SU-DHL-6 (cell line): Measurements from ENCODE around the gene CEP72.

ENCODE experiments used
- H2AFZ ChIP-seq: fragments of 200-600 bp; sonication (generic); 2 replicates; pipeline ENCODE4 v1.6.1; 2014; ENCODE audit warnings: low read depth, mild to moderate bottlenecking, moderate library complexity, mixed read lengths, antibody characterized with exemption, low read length; ENCODE audit not compliant: severe bottlenecking
- H3F3A ChIP-seq: fragments of 200-600 bp; shearing (Covaris generic); 2 replicates; pipeline ENCODE4 v1.6.0; 2016; ENCODE audit warnings: antibody characterized with exemption, mild to moderate bottlenecking; ENCODE audit not compliant: insufficient read depth
- H3K27ac ChIP-seq: fragments of 200-600 bp; sonication (generic); 2 replicates; pipeline ENCODE4 v1.5.1; 2016; ENCODE audit warnings: low read depth, mild to moderate bottlenecking, low read length, moderate library complexity, mixed read lengths
- H3K27me3 ChIP-seq: fragments of 200-600 bp; sonication (generic), shearing (Covaris generic); 2 replicates; pipeline ENCODE4 v1.6.0; 2014; ENCODE audit warnings: mild to moderate bottlenecking, low read length
- H3K36me3 ChIP-seq: fragments of 200-600 bp; sonication (generic); 2 replicates; pipeline ENCODE4 v1.6.1; 2014; ENCODE audit warnings: mild to moderate bottlenecking, low read length, mixed read lengths
- H3K4me2 ChIP-seq: fragments of 300-600, 200-600 bp; shearing (Covaris generic), sonication (generic); 2 replicates; pipeline ENCODE4 v1.6.0; 2014; ENCODE audit warnings: low read length, low read depth, mild to moderate bottlenecking; ENCODE audit not compliant: poor library complexity, severe bottlenecking
- H3K4me3 ChIP-seq: fragments of 200-600 bp; sonication (generic); 2 replicates; pipeline ENCODE4 v1.5.1; 2014; ENCODE audit warnings: antibody characterized with exemption, low read length, mild to moderate bottlenecking, mixed read lengths; ENCODE audit not compliant: insufficient read depth, poor library complexity, severe bottlenecking
- H3K79me2 ChIP-seq: fragments of 200-600 bp; sonication (generic); 2 replicates; pipeline ENCODE4 v1.6.1; 2014; ENCODE audit warnings: mild to moderate bottlenecking, low read length, moderate library complexity; ENCODE audit not compliant: insufficient read depth
- H3K9ac ChIP-seq: fragments of 200-600 bp; sonication (generic); 2 replicates; pipeline ENCODE4 v1.7.0; 2014; ENCODE audit warnings: mild to moderate bottlenecking, low read length
- H3K9me2 ChIP-seq: fragments of 200-600 bp; sonication (generic); replicated peaks from 2 replicates; pipeline ENCODE4 v1.6.1; 2014; ENCODE audit warnings: low read length; ENCODE audit not compliant: insufficient read depth
- H3K9me3 ChIP-seq: fragments of 200-600 bp; sonication (generic); 2 replicates; pipeline ENCODE4 v1.6.1; 2014; ENCODE audit warnings: low read length, mixed read lengths; ENCODE audit not compliant: insufficient read depth
- H4K20me1 ChIP-seq: fragments of 200-600 bp; sonication (generic); 2 replicates; pipeline ENCODE4 v1.6.1; 2014; ENCODE audit warnings: low read depth, mild to moderate bottlenecking, antibody characterized with exemption, low read length, moderate library complexity, mixed read lengths
- EZH2phosphoT487 ChIP-seq: fragments of 200-600 bp; sonication (generic), shearing (Covaris generic); conservative IDR thresholded peaks from 2 replicates; pipeline ENCODE4 v1.6.1; 2018; ENCODE audit warnings: mild to moderate bottlenecking, antibody characterized with exemption, low read length, moderate library complexity, mixed read lengths
- TF ChIP-seq, protein P1 (sequence below): fragments of 200-600 bp; sonication (generic); IDR thresholded peaks from one replicate; pipeline ENCODE4 v1.5.1; 2017; ENCODE audit warnings: antibody characterized with exemption, mild to moderate bottlenecking, low read length, moderate library complexity; ENCODE audit not compliant: insufficient read depth, poor library complexity, severe bottlenecking

CEP72 gene

DNA sequence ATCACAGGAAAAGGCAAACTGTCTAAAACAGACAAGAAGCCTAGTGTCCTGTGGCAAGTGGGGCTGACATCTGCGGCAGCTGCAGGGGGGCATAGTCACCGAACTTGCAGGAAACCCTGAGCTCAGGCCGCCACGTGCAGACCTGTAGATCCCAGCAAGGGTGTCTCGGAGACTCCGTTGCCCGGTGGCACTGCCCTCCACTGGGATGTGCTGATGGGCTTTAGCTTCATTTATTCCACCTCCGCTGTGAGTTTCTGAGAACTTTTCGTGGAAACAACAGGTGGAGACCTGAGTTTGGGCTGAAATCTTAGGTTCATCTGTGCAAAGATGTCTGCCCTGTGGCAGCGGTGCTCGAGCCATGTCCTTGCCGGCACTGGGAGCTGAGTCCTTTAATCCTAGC, 22.1 kb downstream of the CEP72 start:
- TF ChIP-seq, protein P1, sequence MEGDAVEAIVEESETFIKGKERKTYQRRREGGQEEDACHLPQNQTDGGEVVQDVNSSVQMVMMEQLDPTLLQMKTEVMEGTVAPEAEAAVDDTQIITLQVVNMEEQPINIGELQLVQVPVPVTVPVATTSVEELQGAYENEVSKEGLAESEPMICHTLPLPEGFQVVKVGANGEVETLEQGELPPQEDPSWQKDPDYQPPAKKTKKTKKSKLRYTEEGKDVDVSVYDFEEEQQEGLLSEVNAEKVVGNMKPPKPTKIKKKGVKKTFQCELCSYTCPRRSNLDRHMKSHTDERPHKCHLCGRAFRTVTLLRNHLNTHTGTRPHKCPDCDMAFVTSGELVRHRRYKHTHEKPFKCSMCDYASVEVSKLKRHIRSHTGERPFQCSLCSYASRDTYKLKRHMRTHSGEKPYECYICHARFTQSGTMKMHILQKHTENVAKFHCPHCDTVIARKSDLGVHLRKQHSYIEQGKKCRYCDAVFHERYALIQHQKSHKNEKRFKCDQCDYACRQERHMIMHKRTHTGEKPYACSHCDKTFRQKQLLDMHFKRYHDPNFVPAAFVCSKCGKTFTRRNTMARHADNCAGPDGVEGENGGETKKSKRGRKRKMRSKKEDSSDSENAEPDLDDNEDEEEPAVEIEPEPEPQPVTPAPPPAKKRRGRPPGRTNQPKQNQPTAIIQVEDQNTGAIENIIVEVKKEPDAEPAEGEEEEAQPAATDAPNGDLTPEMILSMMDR, result no peak
- TF ChIP-seq EZH2phosphoT487, result no peak
- no peak overlapping the region for H3K4me2 ChIP-seq

GRCh38 chr5:635306-636055, 23.3 kb downstream of the CEP72 start:
- H3K9ac ChIP-seq, result no peak overlapping the region
- no peaks in the 10 kb centered on the region for H3K36me3 ChIP-seq

More for the DNA sequence above, 22.1 kb downstream of the CEP72 start:
- Histone ChIP-seq H2AFZ (no peak overlapping the region), H3K27ac (no peak overlapping the region), H4K20me1 (no peaks in the 10 kb centered on the region), H3K4me3 (no peak overlapping the region), H3K9ac (no peak overlapping the region), H3K36me3 (no peaks in the 10 kb centered on the region), H3K9me3 (no peaks in the 10 kb centered on the region), H3K27me3 (no peaks in the 10 kb centered on the region), H3K79me2 (no peaks in the 10 kb centered on the region), H3K9me2 (no peaks in the 10 kb centered on the region), H3F3A (no peaks in the 10 kb centered on the region)

GRCh38 chr5:636951-637350, 24.8 kb downstream of the CEP72 start:
- Histone ChIP-seq H4K20me1 (no peaks in the 10 kb centered on the region), H3K9ac (no peak overlapping the region), H3K4me2 (no peak overlapping the region), H3K36me3 (no peaks in the 10 kb centered on the region), H3K4me3 (no peak overlapping the region), H3K9me3 (no peaks in the 10 kb centered on the region), H3K27ac (no peak overlapping the region), H3K27me3 (no peaks in the 10 kb centered on the region), H2AFZ (no peak overlapping the region), H3K79me2 (no peaks in the 10 kb centered on the region), H3F3A (no peaks in the 10 kb centered on the region), H3K9me2 (no peaks in the 10 kb centered on the region)
- TF ChIP-seq, protein P1, result no peak
- TF ChIP-seq EZH2phosphoT487, result no peak

More at GRCh38 chr5:635306-636055, 23.3 kb downstream of the CEP72 start:
- TF ChIP-seq, protein P1, result no peak
- TF ChIP-seq EZH2phosphoT487, result no peak
- no peaks in the 10 kb centered on the region for H3K9me3 ChIP-seq
- H3K27me3 ChIP-seq, result no peaks in the 10 kb centered on the region
- H3F3A ChIP-seq, result no peaks in the 10 kb centered on the region
- H2AFZ ChIP-seq, result no peak overlapping the region
- no peak overlapping the region for H3K4me2 ChIP-seq
- no peak overlapping the region for H3K4me3 ChIP-seq
- no peaks in the 10 kb centered on the region for H3K79me2 ChIP-seq
- H3K27ac ChIP-seq, result no peak overlapping the region
- no peaks in the 10 kb centered on the region for H4K20me1 ChIP-seq
- H3K9me2 ChIP-seq, result no peaks in the 10 kb centered on the region
